GM21529 (cell line): ENCODE data around the gene KIAA0513.

Experiments
- ATAC-seq: cut with Tn5 transposase; IDR thresholded peaks from one replicate; pipeline ENCODE4 v1.9.1; 2021; ENCODE audit not compliant: unreplicated experiment

Gene KIAA0513

DNA sequence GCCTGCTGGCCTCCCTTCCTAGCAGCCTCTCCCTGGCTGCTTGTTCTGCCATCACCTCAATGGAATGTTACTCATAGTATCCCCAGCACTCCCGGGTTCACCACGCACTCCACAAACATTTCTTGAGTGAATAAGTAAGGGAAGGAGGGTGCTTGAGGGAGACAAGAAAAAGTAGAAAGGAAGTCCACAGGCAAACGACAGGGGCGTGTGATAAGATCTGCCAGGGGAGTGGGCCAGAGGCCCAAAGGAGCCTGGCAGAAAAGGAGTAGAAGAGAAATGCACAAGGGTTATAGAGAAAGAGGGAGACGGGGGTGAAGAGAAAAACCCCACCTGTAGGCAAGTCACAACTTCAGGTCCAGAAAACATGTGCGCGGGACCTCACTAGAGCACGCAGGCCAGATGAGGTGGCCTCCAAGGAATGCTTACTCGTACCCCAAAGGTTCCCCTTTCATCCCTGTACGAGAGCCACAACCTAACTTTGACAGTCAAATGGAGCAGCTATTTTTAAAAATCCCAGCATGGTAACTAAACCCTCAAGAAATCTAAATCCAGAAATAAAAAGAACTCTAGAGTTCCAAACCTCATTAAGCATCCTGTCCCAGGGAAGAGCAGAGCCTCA lies 22.9 kb upstream of the KIAA0513 start:
- ATAC-seq, result no peak

- no peak for ATAC-seq
Observed at GRCh38 chr16:85005285-85006069, 22.1 kb upstream of the KIAA0513 start.

DNA sequence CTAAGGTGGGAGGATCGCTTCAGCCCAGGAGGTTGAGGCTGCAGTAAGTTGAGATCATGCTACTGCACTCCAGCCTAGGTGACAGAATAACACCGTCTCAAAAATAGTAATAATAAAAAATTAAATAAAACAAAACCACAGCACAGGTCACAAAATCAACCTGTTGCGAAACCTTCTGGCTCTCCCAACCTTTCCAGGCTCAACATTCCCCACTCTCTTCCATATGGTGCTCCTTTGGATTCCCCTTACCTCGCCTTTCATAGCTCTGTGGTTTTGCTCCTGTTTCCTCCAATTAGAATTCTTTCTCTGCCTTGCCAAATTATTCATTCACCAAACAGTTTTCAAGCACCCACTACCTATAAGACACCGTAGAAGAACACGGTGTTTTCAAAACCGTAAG lies 21.0 kb upstream of the KIAA0513 start:
- ATAC-seq, result no peak

- no peak for ATAC-seq
Observed at GRCh38 chr16:85007496-85008214, 19.9 kb upstream of the KIAA0513 start.

- ATAC-seq, result no peak
Observed at GRCh38 chr16:85008271-85008670, 19.3 kb upstream of the KIAA0513 start.

- peak; percentile 15 for ATAC-seq
Observed at GRCh38 chr16:85010446-85010930, 17.1 kb upstream of the KIAA0513 start.

GRCh38 chr16:85010931-85011845 lies 16.4 kb upstream of the KIAA0513 start, which contains the start of gene ZDHHC7:
Gene ZDHHC7 (minus strand): TSS chr16:85011535. CDS start chr16:84990618, 20,917 bp downstream.
- ATAC-seq, result peak; percentile 89

GRCh38 chr16:85011846-85012284 lies 15.7 kb upstream of the KIAA0513 start:
- ATAC-seq, result peak; percentile 7

DNA sequence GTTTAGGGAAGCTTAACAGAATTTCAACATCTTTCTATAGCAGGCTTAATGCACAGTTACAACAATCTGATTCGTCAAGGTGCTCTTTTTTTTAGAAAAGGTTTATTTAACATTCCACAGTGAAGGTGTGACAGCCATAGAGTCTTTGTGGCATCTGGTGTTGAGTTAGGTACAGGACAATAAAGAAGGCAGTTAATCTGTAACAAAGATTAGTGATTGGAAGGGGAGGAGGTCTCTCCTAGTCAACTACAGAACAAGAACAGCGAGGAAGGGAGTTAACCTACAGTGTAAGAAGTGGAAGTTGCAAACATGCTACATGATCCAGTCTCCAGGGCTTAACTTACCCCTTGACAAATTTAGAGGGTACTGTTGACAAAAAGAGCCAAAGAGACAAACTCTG lies 13.3 kb upstream of the KIAA0513 start:
- no peak for ATAC-seq

DNA sequence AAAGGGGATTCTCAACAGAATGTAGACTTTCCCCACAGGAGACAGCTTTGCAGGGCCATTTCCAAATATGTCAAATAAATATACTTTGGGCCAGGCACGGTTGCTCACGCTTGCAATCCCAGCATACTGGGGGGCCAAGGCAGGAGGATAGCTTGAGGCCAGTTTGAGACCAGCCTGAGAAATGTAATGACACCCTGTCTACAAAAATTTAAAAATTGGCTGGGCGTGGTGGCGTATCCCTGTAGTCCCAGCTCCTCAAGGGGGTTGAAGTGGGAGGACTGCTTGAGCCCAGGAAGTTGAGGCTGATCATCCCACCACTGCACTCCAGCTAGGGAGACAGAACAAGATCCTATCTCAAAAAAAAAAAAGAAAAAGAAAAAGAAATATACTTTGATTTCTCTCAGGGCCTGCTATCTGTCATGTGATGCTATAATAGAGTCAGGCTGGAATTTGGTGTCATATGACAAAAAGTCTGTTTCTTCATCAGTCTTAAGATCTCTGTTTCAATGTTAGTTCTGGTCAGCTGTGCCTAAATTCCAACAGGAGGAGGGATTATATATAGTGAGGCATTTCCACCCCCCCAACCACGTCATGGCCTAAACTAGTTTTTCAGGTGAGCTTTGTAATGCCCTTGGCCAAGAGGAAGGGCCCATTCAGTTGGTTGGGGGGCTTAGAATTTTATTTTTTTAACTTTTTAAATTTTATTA lies 12.0 kb upstream of the KIAA0513 start:
- ATAC-seq, result no peak

DNA sequence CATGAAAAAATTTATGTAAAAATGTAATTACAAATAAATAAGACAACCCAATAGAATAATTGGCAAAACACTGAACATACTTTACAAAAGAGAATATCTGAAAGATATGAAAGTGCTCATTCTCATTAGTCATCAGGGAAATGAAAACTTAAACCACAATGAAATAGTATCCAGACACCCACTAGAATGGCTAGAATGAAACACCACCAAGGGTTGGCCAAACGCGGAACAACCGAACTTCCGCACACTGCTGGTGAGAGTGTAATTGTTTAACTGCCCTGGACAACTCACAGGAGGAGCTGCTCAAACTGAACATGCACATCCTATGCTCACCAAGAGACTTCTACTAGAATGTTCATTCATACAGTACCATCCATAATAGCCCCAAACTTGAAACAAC lies 10.4 kb upstream of the KIAA0513 start:
- peak; percentile 61 for ATAC-seq

DNA sequence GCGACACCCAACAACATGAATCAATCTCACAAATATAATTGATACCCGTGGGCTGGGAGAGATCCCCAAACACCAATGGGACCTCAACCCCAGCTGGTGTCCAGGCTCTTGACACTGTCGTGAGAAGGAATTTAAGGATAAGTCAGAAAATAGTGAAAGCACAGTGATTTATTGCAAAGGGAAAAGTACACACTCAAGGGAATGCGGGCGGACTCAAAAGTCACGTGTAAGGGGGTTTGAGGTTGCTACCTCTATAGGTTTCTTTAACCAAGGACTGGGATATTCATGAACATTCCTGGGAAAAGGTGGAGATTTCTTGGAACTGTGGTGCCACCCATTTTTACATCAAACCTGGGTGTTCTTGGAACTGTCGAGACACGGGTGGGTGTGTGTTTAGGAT lies 10.0 kb upstream of the KIAA0513 start:
- no peak for ATAC-seq

- ATAC-seq, result no peak
Observed at GRCh38 chr16:85018529-85019236, 8.9 kb upstream of the KIAA0513 start.

DNA sequence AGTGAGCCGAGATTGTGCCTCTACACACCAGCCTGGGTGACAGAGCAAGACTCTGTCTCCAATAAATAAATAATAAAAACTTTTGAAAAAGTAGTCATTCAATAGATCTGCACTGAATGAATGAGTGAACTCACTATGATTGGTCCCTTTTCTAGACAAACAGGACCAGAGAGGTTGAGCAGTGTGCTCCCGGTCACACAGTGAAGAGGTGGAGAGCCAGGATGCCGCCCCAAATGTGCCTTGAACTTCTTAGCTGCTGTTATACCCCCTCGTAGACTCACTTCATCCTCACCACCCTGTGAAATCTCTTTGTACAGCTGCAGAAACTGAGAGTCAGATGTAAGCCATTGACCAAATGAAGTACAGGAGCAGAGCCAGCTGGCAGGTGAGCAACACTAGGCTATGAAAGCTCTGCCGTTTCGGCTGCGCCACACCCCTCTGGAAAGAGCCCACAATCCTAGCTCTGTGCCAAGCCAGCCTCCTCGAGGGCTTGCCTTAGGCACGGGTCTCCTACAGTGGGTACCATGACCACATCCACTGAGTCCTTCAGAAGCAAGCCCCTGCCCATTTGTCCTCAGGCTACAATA lies 7.8 kb upstream of the KIAA0513 start:
- no peak for ATAC-seq

GRCh38 chr16:85025781-85026653 lies 1.6 kb upstream of the KIAA0513 start:
- no peak for ATAC-seq

GRCh38 chr16:85026703-85027102 lies 892 bp upstream of the KIAA0513 start:
- no peak for ATAC-seq

DNA sequence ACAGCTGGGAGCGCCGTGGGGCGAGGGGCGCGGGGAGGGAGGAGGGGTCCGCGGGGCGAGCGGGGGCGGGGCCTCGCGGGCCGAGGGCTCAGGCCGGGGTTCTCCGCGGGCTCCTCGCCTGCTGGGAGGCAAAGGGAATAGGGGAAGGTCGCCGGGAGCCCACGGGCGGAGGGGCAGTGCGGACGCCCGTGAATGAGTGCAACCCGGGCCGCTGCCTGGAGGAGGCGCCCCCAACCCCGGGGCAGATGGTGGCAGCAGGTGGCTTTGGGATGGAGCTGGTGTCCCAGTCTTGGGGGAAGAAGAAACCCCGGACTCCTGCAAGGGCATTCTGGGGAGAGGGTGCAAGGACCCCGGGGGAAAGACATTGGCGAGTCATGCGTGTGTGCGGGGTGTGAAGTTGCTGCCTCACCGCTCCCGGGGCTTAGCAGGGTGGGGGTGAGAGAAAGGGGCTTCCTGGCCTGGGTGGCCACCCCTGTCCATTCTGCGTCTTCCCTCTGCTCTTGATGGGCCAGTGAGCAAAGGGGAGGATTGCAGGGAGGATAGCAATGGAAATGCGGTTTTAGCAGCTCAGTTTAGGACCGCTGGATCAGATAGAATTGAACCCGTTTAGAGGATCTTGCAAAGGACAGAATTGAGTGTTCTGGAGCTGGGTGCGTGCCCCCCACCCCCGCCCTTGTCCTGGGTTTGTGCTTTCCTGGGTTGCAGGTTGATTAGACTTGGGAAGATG lies 526 bp downstream of the KIAA0513 start:
- ATAC-seq, result peak; percentile 18
